ENCODE data around the gene CTSD. TPM values are rescaled to one million over a fixed set of nuclear protein-coding genes. Genes with fewer than 3 reads are reported as not detected.

CTSD gene
- total RNA-seq, 1 experiment from 2014 or later: 158 TPM

GRCh38 chr11:1734641-1735081 is 29.1 kb downstream of the CTSD start:
- no peak overlapping the region for H2BK20ac ChIP-seq (ENCODE audit: low read depth, low read length, poor library complexity, severe bottlenecking)
- no peak overlapping the region for H3K4ac ChIP-seq (ENCODE audit: low read depth, low read length)
- no peak for DNase-seq
- no peak overlapping the region for H3K9ac ChIP-seq (ENCODE audit: extremely low read depth, insufficient read length, low read length)
- no peak overlapping the region for H4K91ac ChIP-seq (ENCODE audit: insufficient read length, low read depth, low read length)
- H3K9me3 ChIP-seq (ENCODE audit: control insufficient read depth, low read depth, low read length): no peaks in the 10 kb centered on the region
- Mint-ChIP-seq H3K27me3 (ENCODE audit: low read depth) (peaks cover 87% of the 10 kb centered on the region), H3K4me3 (no peak overlapping the region), H3K9me3 (peaks cover 10 to 19% of the 10 kb centered on the region in 2 experiments), H3K4me1 (peaks cover 2 to 3% of the 10 kb centered on the region in 2 experiments; a peak in 2 of 4 replicates), H3K27ac (no peak overlapping the region), H3K36me3 (ENCODE audit: insufficient read depth in 1 of 3, low read depth in 3 of 3) (no peaks in the 10 kb centered on the region; a peak in 1 of 7 replicates)
- no peaks in the 10 kb centered on the region for H3K4me1 ChIP-seq (ENCODE audit: insufficient read depth, low read length)
- H2BK120ac ChIP-seq (ENCODE audit: low read depth, low read length, poor library complexity, severe bottlenecking): no peak overlapping the region
- H3K23me2 ChIP-seq (ENCODE audit: insufficient read length, low read depth, low read length, poor library complexity, severe bottlenecking): no peaks in the 10 kb centered on the region
- WGBS (ENCODE audit: extremely low coverage, insufficient read length, low lambda C conversion rate): no CpG with 5 or more reads among the region's 10 CpGs
- H4K20me1 ChIP-seq (ENCODE audit: control insufficient read depth, insufficient read depth, insufficient read length): peaks cover 3% of the 10 kb centered on the region
- H3K18ac ChIP-seq (ENCODE audit: insufficient read length, low read depth, low read length): no peak overlapping the region
- H3T11ph ChIP-seq (ENCODE audit: low read length): no peak overlapping the region
- H2BK15ac ChIP-seq (ENCODE audit: low read depth, low read length): no peak overlapping the region
- no peaks in the 10 kb centered on the region; the same call in 1 of the 2 replicates for H3K27me3 ChIP-seq (ENCODE audit: insufficient read depth, low read length)
- H2BK12ac ChIP-seq (ENCODE audit: insufficient read length, low read depth, low read length): no peak overlapping the region
- no peak overlapping the region for H4K5ac ChIP-seq (ENCODE audit: insufficient read length, low read depth, low read length)
- no peak overlapping the region for H3K56ac ChIP-seq (ENCODE audit: insufficient read length, low read depth, low read length)
- TF ChIP-seq CTCF (conservative IDR thresholded peaks at IDR 0.05): no peak
- H2AFZ ChIP-seq (ENCODE audit: low read length): no peak overlapping the region
- H3K79me2 ChIP-seq (ENCODE audit: insufficient read depth, low read length): no peaks in the 10 kb centered on the region
- H3K27ac ChIP-seq (ENCODE audit: insufficient read length, low read depth, low read length): no peak overlapping the region
- no peak overlapping the region for H2BK5ac ChIP-seq (ENCODE audit: insufficient read length, low read length)
- H3K79me1 ChIP-seq (ENCODE audit: insufficient read depth, low read depth, low read length, poor library complexity, severe bottlenecking): no peaks in the 10 kb centered on the region
- H3K14ac ChIP-seq (ENCODE audit: insufficient read depth, low read length): no peak overlapping the region
- no peak overlapping the region for H4K8ac ChIP-seq (replicated peaks; ENCODE audit: insufficient read length, low read depth, low read length)
- H2AK5ac ChIP-seq (ENCODE audit: insufficient read length, low read length): no peak overlapping the region
- no peak overlapping the region for H3K23ac ChIP-seq (ENCODE audit: insufficient read length, low read depth, low read length)
- H3K4me2 ChIP-seq (ENCODE audit: insufficient read depth, insufficient read length, low read length): no peak overlapping the region
